K562 (cell line): ENCODE measurements around the gene HSPA14. TPM values are rescaled to one million over a fixed set of nuclear protein-coding genes. Genes with fewer than 3 reads are reported as not detected.
A peak's percentile ranks its signal among the peaks of the same experiment; 100 is the strongest.

ENCODE experiments used
- FOXP4 ChIP-seq: sonication (generic); formaldehyde crosslinking; IDR thresholded peaks from 2 replicates; pipeline ENCODE4 v1.8.0; 2022; ENCODE audit warnings: mild to moderate bottlenecking, missing genetic modification reagents, borderline replicate concordance
- RBBP5 ChIP-seq: fragments of 200-600 bp; sonication (generic); IDR thresholded peaks from 2 replicates; pipeline ENCODE4 v1.6.1; 2012; ENCODE audit warnings: borderline replicate concordance, mild to moderate bottlenecking, low read length, control low read depth, inconsistent platforms; ENCODE audit not compliant: insufficient read depth, poor library complexity, severe bottlenecking
- SREBF1 ChIP-seq: fragments of 150-350 bp; IDR thresholded peaks from 2 replicates; pipeline ENCODE4 v1.6.1; 2014; ENCODE audit warnings: antibody characterized with exemption, low read depth, low read length, borderline replicate concordance
- ZNF586 ChIP-seq: fragments of 450-650 bp; formaldehyde crosslinking; conservative IDR thresholded peaks from 2 replicates; pipeline ENCODE4 v1.4.0; 2020; ENCODE audit warnings: mild to moderate bottlenecking, moderate library complexity
- ZNF77 ChIP-seq: fragments of 250-450 bp; sonication (Bioruptor Pico); IDR thresholded peaks from 2 replicates; pipeline ENCODE4 v1.5.0; 2020
- polyA plus RNA-seq, 8 experiments: library from polyadenylated mRNA; depleted of rRNA in 4 of 8; stranded (reverse) in 5 of 8; unstranded in 3 of 8; fragments of >200 nt; fragmentation: Nextera tagmentation in 2 of 8; fragmentation: Illumina TruSeq in 1 of 8; extraction: Ambion mirVana in 2 of 8; extraction: Trizol in 1 of 8; gene quantifications; 2 replicates each; pipeline versions ENCODE4 v1.2.1 to v1.2.3, GENCODE V29; 2011 to 2014; ENCODE audit warnings: inconsistent platforms in 1 of 8, missing spikeins in 1 of 8
- total RNA-seq, 7 experiments: library from RNA; depleted of rRNA in 6 of 7; stranded (reverse); fragments of >200 nt in 6 of 7; fragmentation: Illumina TruSeq in 2 of 7; extraction: Trizol in 2 of 7; gene quantifications; 2 replicates each; pipeline versions ENCODE4 v1.2.1 to v1.2.3, GENCODE V29; 2011 to 2021; ENCODE audit warnings: low replicate concordance in 1 of 7
- TF ChIP-seq, protein P1 (sequence below): fragments of 450-650 bp; formaldehyde crosslinking; IDR thresholded peaks from 2 replicates; pipeline ENCODE4 v1.4.0; 2020; ENCODE audit warnings: mild to moderate bottlenecking, moderate library complexity
- TF ChIP-seq, protein P2 (sequence below): fragments of 200-800 bp; sonication (Bioruptor generic); IDR thresholded peaks from 2 replicates; pipeline ENCODE4 v1.6.1; 2017; ENCODE audit warnings: missing genetic modification characterization, missing compliant biosample characterization
- TF ChIP-seq, protein P3 (sequence below), 2 experiments: fragments of 450-650 bp; formaldehyde crosslinking in 1 of 2; IDR thresholded peaks; 2 replicates each; pipeline versions ENCODE4 v1.4.0 to v1.6.1; 2014 to 2020; ENCODE audit warnings: mild to moderate bottlenecking in 2 of 2, borderline replicate concordance in 1 of 2, low read depth in 1 of 2

HSPA14 gene
- total and polyA plus RNA-seq, 9 of the 15 experiments (the other 6 are each of a cell fraction or from before 2014, with no cell fraction given): 41.9 to 75.0 (median 63.2) TPM

DNA sequence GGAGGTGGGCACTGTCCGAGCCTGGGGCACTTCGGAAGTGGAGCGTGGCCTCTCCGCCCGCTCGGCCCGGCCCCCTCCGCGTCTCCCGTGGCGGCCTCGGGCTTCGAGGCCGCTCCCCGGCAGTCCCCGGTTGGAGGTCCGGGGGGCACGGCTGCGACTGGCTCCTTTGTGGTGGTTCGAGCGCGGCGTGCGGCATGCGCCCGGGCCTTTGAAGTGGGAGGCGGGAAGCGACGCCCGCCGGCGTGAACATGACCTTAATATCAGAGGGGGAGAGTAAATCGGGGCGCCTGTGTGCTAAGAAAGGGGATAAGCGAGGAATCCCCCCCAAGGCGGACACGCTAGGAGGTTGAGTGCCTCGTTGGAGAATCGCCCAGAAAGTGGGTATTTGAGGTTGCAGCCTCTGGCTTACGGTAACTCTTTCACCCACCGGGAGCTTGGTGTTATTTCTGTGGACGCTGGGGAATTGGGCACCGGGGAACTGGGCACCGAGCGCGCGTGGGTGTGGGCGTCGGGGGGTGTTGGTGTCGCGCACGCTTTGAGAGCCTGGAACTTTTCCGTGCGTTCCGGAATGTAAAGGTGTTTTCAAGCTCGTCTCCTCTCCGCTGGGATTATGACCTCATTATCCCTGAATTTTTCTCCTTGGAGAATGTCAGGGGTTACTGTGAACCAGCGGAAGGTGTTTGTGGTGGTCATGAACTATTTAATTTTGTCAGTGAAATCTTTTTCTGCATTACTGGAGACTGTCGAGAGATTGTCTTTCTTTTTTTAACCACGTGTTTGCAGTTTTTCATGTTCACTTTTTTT is 41.2 kb downstream of the HSPA14 start (continued):
- 0 out of 2 replicates have a peak, but pooled peaks have one; percentile 13 for TF ChIP-seq FOXP4 (CRISPR knock-in tag)
- TF ChIP-seq ZNF77 (CRISPR knock-in tag): no peak
- no peak for TF ChIP-seq SREBF1
- TF ChIP-seq, protein P1, sequence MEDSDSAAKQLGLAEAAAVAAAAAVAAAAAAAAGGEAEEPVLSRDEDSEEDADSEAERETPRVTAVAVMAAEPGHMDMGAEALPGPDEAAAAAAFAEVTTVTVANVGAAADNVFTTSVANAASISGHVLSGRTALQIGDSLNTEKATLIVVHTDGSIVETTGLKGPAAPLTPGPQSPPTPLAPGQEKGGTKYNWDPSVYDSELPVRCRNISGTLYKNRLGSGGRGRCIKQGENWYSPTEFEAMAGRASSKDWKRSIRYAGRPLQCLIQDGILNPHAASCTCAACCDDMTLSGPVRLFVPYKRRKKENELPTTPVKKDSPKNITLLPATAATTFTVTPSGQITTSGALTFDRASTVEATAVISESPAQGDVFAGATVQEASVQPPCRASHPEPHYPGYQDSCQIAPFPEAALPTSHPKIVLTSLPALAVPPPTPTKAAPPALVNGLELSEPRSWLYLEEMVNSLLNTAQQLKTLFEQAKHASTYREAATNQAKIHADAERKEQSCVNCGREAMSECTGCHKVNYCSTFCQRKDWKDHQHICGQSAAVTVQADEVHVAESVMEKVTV: no peak
- TF ChIP-seq, protein P2, sequence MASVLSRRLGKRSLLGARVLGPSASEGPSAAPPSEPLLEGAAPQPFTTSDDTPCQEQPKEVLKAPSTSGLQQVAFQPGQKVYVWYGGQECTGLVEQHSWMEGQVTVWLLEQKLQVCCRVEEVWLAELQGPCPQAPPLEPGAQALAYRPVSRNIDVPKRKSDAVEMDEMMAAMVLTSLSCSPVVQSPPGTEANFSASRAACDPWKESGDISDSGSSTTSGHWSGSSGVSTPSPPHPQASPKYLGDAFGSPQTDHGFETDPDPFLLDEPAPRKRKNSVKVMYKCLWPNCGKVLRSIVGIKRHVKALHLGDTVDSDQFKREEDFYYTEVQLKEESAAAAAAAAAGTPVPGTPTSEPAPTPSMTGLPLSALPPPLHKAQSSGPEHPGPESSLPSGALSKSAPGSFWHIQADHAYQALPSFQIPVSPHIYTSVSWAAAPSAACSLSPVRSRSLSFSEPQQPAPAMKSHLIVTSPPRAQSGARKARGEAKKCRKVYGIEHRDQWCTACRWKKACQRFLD (CRISPR knock-in tag): no peak
- peak; percentile 44 for TF ChIP-seq RBBP5
- TF ChIP-seq ZNF586 (CRISPR knock-in tag): no peak
- TF ChIP-seq, protein P3, sequence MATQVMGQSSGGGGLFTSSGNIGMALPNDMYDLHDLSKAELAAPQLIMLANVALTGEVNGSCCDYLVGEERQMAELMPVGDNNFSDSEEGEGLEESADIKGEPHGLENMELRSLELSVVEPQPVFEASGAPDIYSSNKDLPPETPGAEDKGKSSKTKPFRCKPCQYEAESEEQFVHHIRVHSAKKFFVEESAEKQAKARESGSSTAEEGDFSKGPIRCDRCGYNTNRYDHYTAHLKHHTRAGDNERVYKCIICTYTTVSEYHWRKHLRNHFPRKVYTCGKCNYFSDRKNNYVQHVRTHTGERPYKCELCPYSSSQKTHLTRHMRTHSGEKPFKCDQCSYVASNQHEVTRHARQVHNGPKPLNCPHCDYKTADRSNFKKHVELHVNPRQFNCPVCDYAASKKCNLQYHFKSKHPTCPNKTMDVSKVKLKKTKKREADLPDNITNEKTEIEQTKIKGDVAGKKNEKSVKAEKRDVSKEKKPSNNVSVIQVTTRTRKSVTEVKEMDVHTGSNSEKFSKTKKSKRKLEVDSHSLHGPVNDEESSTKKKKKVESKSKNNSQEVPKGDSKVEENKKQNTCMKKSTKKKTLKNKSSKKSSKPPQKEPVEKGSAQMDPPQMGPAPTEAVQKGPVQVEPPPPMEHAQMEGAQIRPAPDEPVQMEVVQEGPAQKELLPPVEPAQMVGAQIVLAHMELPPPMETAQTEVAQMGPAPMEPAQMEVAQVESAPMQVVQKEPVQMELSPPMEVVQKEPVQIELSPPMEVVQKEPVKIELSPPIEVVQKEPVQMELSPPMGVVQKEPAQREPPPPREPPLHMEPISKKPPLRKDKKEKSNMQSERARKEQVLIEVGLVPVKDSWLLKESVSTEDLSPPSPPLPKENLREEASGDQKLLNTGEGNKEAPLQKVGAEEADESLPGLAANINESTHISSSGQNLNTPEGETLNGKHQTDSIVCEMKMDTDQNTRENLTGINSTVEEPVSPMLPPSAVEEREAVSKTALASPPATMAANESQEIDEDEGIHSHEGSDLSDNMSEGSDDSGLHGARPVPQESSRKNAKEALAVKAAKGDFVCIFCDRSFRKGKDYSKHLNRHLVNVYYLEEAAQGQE (IDR thresholded peaks at IDR 0.05; ENCODE audit: borderline replicate concordance): no peak
- TF ChIP-seq, protein P3 (CRISPR knock-in tag; IDR thresholded peaks at IDR 0.05; ENCODE audit: low read depth): no peak
